Mammary epithelial cell (primary cell): ENCODE measurements around the gene ACTL8.

Source experiments
- CTCF ChIP-seq, 2 donors: IDR thresholded peaks in 1 of 2; conservative IDR thresholded peaks in 1 of 2; 2 replicates each; pipeline ENCODE4 v1.5.1; 2011 to 2012; ENCODE audit warnings: inconsistent platforms in 2 of 2, low read length in 2 of 2, mild to moderate bottlenecking in 2 of 2, control low read depth in 1 of 2, low read depth in 1 of 2; ENCODE audit not compliant: insufficient read depth in 1 of 2; ENCODE audit errors: extremely low read depth in 1 of 2
- EZH2 ChIP-seq: IDR thresholded peaks from 2 replicates; pipeline ENCODE4 v1.6.1; 2012; ENCODE audit warnings: low read length, inconsistent platforms, borderline replicate concordance

- TF ChIP-seq CTCF (conservative IDR thresholded peaks at IDR 0.05 in 1 of 2, IDR thresholded peaks at IDR 0.05 in 1 of 2; ENCODE audit: extremely low read depth in 1 of 2, insufficient read depth in 1 of 2, low read depth in 1 of 2, low read length in 2 of 2) (no peak), EZH2 (no peak)
Observed at GRCh38 chr1:17736625-17737024, 18.5 kb upstream of the ACTL8 start.
